Omental fat pad (tissue), 4 donors: ENCODE measurements around the gene MORF4L2. TPM values are rescaled to one million over a fixed set of nuclear protein-coding genes. Genes with fewer than 3 reads are reported as not detected.

ENCODE experiments used
- ATAC-seq: fragments of 150-250 bp; one replicate; pipeline ENCODE4 v1.9.1; 2016; ENCODE audit warnings: mild to moderate bottlenecking, moderate library complexity; ENCODE audit not compliant: low FRiP score
- DNase-seq: peaks from one replicate; pipeline ENCODE4 v3.0.0-alpha.2; 2019; ENCODE audit warnings: low spot score
- CTCF ChIP-seq, 3 donors: fragments of 450-650 bp; IDR thresholded peaks; one replicate each; pipeline ENCODE4 v1.5.1; 2016 to 2017; ENCODE audit warnings: antibody characterized with exemption in 3 of 3, mild to moderate bottlenecking in 3 of 3, moderate library complexity in 2 of 3
- total RNA-seq, 4 donors: library from RNA; depleted of rRNA; stranded (reverse); fragments of >200 nt; gene quantifications; one replicate each; pipeline ENCODE4 v1.1.0, GENCODE V29; 2016

The MORF4L2 gene
- 100 to 1,000 TPM; 173 to 373 (median 272) TPM for total RNA-seq

- peak; percentile 84 for ATAC-seq
- no peak for TF ChIP-seq CTCF (IDR thresholded peaks at IDR 0.05)
- peak; percentile 72 for DNase-seq
These were observed at the start of gene MORF4L2 for GRCh38 chrX:103686199-103687072. MORF4L2 (minus strand) TSS chrX:103686699; CDS start chrX:103677027, 9,672 bp downstream.

GRCh38 chrX:103734125-103734760 lies 47.7 kb upstream of the MORF4L2 start:
- no peak for DNase-seq
- ATAC-seq = no peak
- TF ChIP-seq CTCF (IDR thresholded peaks at IDR 0.05) = no peak

GRCh38 chrX:103733017-103733416 lies 46.5 kb upstream of the MORF4L2 start:
- ATAC-seq (no peak), DNase-seq (no peak)
- no peak for TF ChIP-seq CTCF (IDR thresholded peaks at IDR 0.05)

- ATAC-seq (no peak), DNase-seq (no peak)
- TF ChIP-seq CTCF (IDR thresholded peaks at IDR 0.05) = no peak
These were observed 44.4 kb upstream of the MORF4L2 start for GRCh38 chrX:103730796-103731493.

GRCh38 chrX:103730147-103730795 lies 43.8 kb upstream of the MORF4L2 start:
- TF ChIP-seq CTCF (IDR thresholded peaks at IDR 0.05) = no peak
- ATAC-seq = no peak

GRCh38 chrX:103729015-103729414 lies 42.5 kb upstream of the MORF4L2 start:
- ATAC-seq = no peak
- DNase-seq = no peak
- no peak for TF ChIP-seq CTCF (IDR thresholded peaks at IDR 0.05)

More at GRCh38 chrX:103730147-103730795, 43.8 kb upstream of the MORF4L2 start:
- no peak for DNase-seq
